GM23248 (cell line): ENCODE data around the gene AACS. TPM values are rescaled to one million over a fixed set of nuclear protein-coding genes. Genes with fewer than 3 reads are reported as not detected.
A peak's percentile ranks its signal among the peaks of the same experiment; 100 is the strongest.

ENCODE experiments used
- DNase-seq: peaks from one replicate; pipeline ENCODE4 v3.0.0-alpha.2; 2015
- H2AFZ ChIP-seq: fragments of 200-600 bp; sonication (generic); 2 replicates; pipeline ENCODE4 v1.6.1; 2016; ENCODE audit warnings: antibody characterized with exemption
- H3F3A ChIP-seq: fragments of 200-600 bp; sonication (generic); 2 replicates; pipeline ENCODE4 v1.6.1; 2016; ENCODE audit warnings: mild to moderate bottlenecking, antibody characterized with exemption, mixed run types; ENCODE audit not compliant: insufficient read depth
- H3K27ac ChIP-seq: fragments of 200-600 bp; sonication (generic); 2 replicates; pipeline ENCODE4 v1.5.1; 2016; ENCODE audit warnings: mild to moderate bottlenecking
- H3K27me3 ChIP-seq: fragments of 200-600 bp; sonication (generic); replicated peaks from 2 replicates; pipeline ENCODE4 v1.6.1; 2016; ENCODE audit warnings: mild to moderate bottlenecking; ENCODE audit not compliant: insufficient read depth
- H3K36me3 ChIP-seq: fragments of 200-600 bp; sonication (generic); 2 replicates; pipeline ENCODE4 v1.6.1; 2016; ENCODE audit warnings: low read depth, mild to moderate bottlenecking
- H3K4me1 ChIP-seq: fragments of 200-600 bp; sonication (generic); 2 replicates; pipeline ENCODE4 v1.6.1; 2016; ENCODE audit warnings: mild to moderate bottlenecking; ENCODE audit not compliant: insufficient read depth
- H3K4me2 ChIP-seq: fragments of 200-600 bp; sonication (generic); one replicate; pipeline ENCODE4 v1.6.1; 2016; ENCODE audit warnings: mild to moderate bottlenecking; ENCODE audit not compliant: unreplicated experiment
- H3K4me3 ChIP-seq: fragments of 200-600 bp; sonication (generic); 2 replicates; pipeline ENCODE4 v1.5.1; 2016; ENCODE audit warnings: mild to moderate bottlenecking
- H3K79me2 ChIP-seq: fragments of 200-600 bp; sonication (generic); 2 replicates; pipeline ENCODE4 v1.6.1; 2016; ENCODE audit warnings: mild to moderate bottlenecking; ENCODE audit not compliant: insufficient read depth
- H3K9ac ChIP-seq: fragments of 200-600 bp; sonication (generic); 2 replicates; pipeline ENCODE4 v1.6.1; 2016; ENCODE audit warnings: mild to moderate bottlenecking
- H3K9me2 ChIP-seq: fragments of 200-600 bp; sonication (generic); 2 replicates; pipeline ENCODE4 v1.6.1; 2016; ENCODE audit warnings: mixed run types, mild to moderate bottlenecking, moderate library complexity; ENCODE audit not compliant: insufficient read depth
- H3K9me3 ChIP-seq: fragments of 200-600 bp; sonication (generic); one replicate; pipeline ENCODE4 v1.6.1; 2017; ENCODE audit warnings: low read depth
- H4K20me1 ChIP-seq: fragments of 200-600 bp; sonication (generic); 2 replicates; pipeline ENCODE4 v1.6.0; 2016; ENCODE audit not compliant: insufficient read depth
- EZH2 ChIP-seq: fragments of 200-600 bp; sonication (generic); IDR thresholded peaks from 2 replicates; pipeline ENCODE4 v1.6.1; 2018; ENCODE audit warnings: antibody characterized with exemption, mild to moderate bottlenecking; ENCODE audit not compliant: insufficient read depth, poor library complexity, severe bottlenecking
- EZH2phosphoT487 ChIP-seq: fragments of 200-600 bp; sonication (generic); IDR thresholded peaks from 2 replicates; pipeline ENCODE4 v1.6.1; 2018; ENCODE audit warnings: antibody characterized with exemption, moderate library complexity, mild to moderate bottlenecking, low read depth; ENCODE audit not compliant: insufficient read depth
- WGBS, 2 experiments: methylation state at CpG; one replicate each; pipeline ENCODE4 v1.1.6; 2015 to 2017; ENCODE audit warnings: low lambda C conversion rate in 2 of 2, low coverage in 1 of 2; ENCODE audit errors: missing lambda C conversion rate in 2 of 2; 5-methylcytosine and 5-hydroxymethylcytosine counted together
- in situ Hi-C: fragments of 300-500 bp; cut with MboI; formaldehyde crosslinking; loops from 2 replicates; pipeline ENCODE4 v1.15.0; 2020
- polyA plus RNA-seq: library from polyadenylated mRNA; unstranded; fragments of >200 nt; fragmentation: Nextera tagmentation; extraction: Ambion mirVana; gene quantifications from 2 replicates; pipeline ENCODE4 v1.2.1, GENCODE V29; 2016
- total RNA-seq: library from RNA; depleted of rRNA; stranded (reverse); fragments of >200 nt; shearing (Covaris generic); gene quantifications from 2 replicates; pipeline ENCODE4 v1.2.3, GENCODE V29; 2014

Gene AACS
- total and polyA plus RNA-seq, 2 experiments from 2014 or later, result 14.7 to 16.9 TPM

GRCh38 chr12:125092108-125092871 is 27.1 kb downstream of the AACS start:
- Histone ChIP-seq H3K4me1 (no peaks in the 10 kb centered on the region), H3K79me2 (no peaks in the 10 kb centered on the region), H3K9ac (peak overlapping the region; percentile 33; the same call in 1 of the 2 replicates), H3K9me3 (no peaks in the 10 kb centered on the region), H3K27ac (peak overlapping the region; percentile 35; the same call in 1 of the 2 replicates), H3K4me3 (no peak overlapping the region), H3K4me2 (no peak overlapping the region), H3K9me2 (no peaks in the 10 kb centered on the region), H3F3A (no peaks in the 10 kb centered on the region), H3K36me3 (no peaks in the 10 kb centered on the region), H3K27me3 (no peaks in the 10 kb centered on the region), H4K20me1 (no peaks in the 10 kb centered on the region), H2AFZ (peak overlapping the region; percentile 43; the same call in 1 of the 2 replicates)
- in situ Hi-C loops, result no loop called here
- TF ChIP-seq EZH2 (no peak), EZH2phosphoT487 (no peak)
- no peak for DNase-seq
- 85 to 88% methylated on average over 14 to 17 of the region's 17 CpGs for WGBS, 2 experiments

GRCh38 chr12:125092872-125093680 is 27.8 kb downstream of the AACS start:
- H3K79me2 ChIP-seq, result no peaks in the 10 kb centered on the region
- no peaks in the 10 kb centered on the region for H3K9me3 ChIP-seq
- peak overlapping the region; percentile 33; the same call in 1 of the 2 replicates for H3K9ac ChIP-seq
- no peak overlapping the region for H3K4me2 ChIP-seq
- peak overlapping the region; percentile 43 for H2AFZ ChIP-seq
- DNase-seq, result peak; percentile 78
- H3K27ac ChIP-seq, result peak overlapping the region; percentile 35
- H4K20me1 ChIP-seq, result no peaks in the 10 kb centered on the region
- H3F3A ChIP-seq, result no peaks in the 10 kb centered on the region
- in situ Hi-C loops, result no loop called here
- H3K27me3 ChIP-seq, result no peaks in the 10 kb centered on the region
- WGBS, 2 experiments, result 47 to 53% methylated on average over 18 to 19 of the region's 19 CpGs
- H3K9me2 ChIP-seq, result no peaks in the 10 kb centered on the region
- TF ChIP-seq EZH2 (no peak), EZH2phosphoT487 (no peak)
- no peaks in the 10 kb centered on the region for H3K36me3 ChIP-seq
- no peak overlapping the region for H3K4me3 ChIP-seq
- no peaks in the 10 kb centered on the region for H3K4me1 ChIP-seq

- Histone ChIP-seq H3K79me2 (no peaks in the 10 kb centered on the region), H3F3A (no peaks in the 10 kb centered on the region), H4K20me1 (no peaks in the 10 kb centered on the region), H3K27me3 (no peaks in the 10 kb centered on the region), H2AFZ (no peak overlapping the region), H3K4me1 (no peaks in the 10 kb centered on the region), H3K27ac (peak overlapping the region; percentile 35; the same call in 1 of the 2 replicates), H3K36me3 (no peaks in the 10 kb centered on the region), H3K9me3 (no peaks in the 10 kb centered on the region), H3K9me2 (no peaks in the 10 kb centered on the region), H3K4me2 (no peak overlapping the region), H3K4me3 (no peak overlapping the region), H3K9ac (no peak overlapping the region)
- in situ Hi-C loops, result no loop called here
- 91 to 93% methylated on average over 25 to 26 of the region's 26 CpGs for WGBS, 2 experiments
- no peak for TF ChIP-seq EZH2phosphoT487
- TF ChIP-seq EZH2, result no peak
- peak; percentile 5 for DNase-seq
These were observed 28.6 kb downstream of the AACS start for GRCh38 chr12:125093681-125094330.

GRCh38 chr12:125096894-125097293 is 31.7 kb downstream of the AACS start:
- Histone ChIP-seq H3K4me1 (no peaks in the 10 kb centered on the region), H3K9me2 (no peaks in the 10 kb centered on the region), H3K9ac (no peak overlapping the region), H3K9me3 (no peaks in the 10 kb centered on the region), H3K27me3 (no peaks in the 10 kb centered on the region), H3K4me3 (no peak overlapping the region), H2AFZ (no peak overlapping the region), H3F3A (no peaks in the 10 kb centered on the region), H3K79me2 (no peaks in the 10 kb centered on the region), H4K20me1 (no peaks in the 10 kb centered on the region), H3K36me3 (no peaks in the 10 kb centered on the region), H3K27ac (no peak overlapping the region), H3K4me2 (no peak overlapping the region)
- 95 to 97% methylated on average over 7 of the region's 7 CpGs for WGBS, 2 experiments
- TF ChIP-seq EZH2 (no peak), EZH2phosphoT487 (no peak)
- in situ Hi-C loops, result no loop called here
- DNase-seq, result no peak
